Stimulated activated CD8-positive, alpha-beta memory T cell treated with anti-CD3 and anti-CD28 coated beads, Interleukin-2, amount 100 ng/mL, for 1 hour (primary cell): Measurements from ENCODE around the gene UAP1L1.
"Not testable (repeated sequence)": the region's sequence is repeated elsewhere in the genome, so short reads cannot be mapped to it uniquely, and the experiment has no call there.

Experiments used
- DNase-seq, 2 donors: peaks; one replicate each; pipeline ENCODE4 v3.0.0-alpha.2; 2020; ENCODE audit warnings: low read depth in 2 of 2

UAP1L1 gene

DNA sequence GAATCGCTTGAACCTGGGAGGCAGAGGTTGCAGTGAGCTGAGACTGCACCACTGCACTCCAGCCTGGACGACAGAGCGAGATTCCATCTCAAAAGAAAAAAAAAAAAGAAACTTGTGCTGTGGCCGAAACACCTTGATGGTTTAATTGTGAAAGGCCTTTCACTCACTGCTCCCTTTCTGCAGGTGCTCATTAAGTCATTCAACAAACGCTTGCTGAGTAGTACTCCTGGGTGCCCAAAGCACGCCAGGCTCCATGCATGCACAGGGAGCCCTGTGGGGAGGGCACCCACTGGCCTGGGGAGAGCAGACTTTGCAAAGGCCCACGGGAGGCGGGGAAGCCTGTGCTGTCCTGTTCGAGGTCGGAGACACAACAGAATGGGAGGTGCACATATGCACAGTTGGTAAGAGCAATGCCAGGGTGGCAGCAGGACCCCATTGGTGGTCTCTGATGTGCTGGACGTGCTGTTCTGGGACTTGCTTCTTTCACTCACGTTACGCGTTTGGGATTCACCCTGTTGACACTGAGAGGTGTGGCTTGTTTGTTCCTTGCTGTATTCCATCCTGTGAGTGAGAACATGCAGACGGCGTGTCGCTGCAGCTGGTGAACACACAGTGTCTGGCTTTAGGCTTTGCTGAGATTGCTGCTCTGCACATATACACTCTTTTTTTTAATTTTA lies 20.4 kb upstream of the UAP1L1 start:
- no peak for DNase-seq

DNA sequence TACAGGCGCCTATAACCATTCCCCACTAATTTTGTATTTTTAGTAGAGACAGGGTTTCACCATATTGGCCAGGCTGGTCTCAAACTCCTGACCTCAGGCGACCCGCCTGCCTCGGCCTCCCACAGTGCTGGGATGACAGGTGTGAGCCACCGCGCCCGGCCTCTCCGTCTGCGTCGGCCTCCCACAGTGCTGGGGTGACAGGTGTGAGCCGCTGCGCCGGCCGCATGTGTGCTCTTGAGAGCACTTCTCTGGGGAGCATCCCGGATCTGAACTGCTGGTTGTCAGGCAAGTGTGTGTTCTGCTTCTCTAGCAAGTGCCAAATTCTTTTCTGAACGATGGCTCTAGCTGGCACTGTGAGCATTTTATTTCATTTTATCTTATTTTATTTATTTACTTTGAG lies 19.8 kb upstream of the UAP1L1 start:
- no peak for DNase-seq

DNA sequence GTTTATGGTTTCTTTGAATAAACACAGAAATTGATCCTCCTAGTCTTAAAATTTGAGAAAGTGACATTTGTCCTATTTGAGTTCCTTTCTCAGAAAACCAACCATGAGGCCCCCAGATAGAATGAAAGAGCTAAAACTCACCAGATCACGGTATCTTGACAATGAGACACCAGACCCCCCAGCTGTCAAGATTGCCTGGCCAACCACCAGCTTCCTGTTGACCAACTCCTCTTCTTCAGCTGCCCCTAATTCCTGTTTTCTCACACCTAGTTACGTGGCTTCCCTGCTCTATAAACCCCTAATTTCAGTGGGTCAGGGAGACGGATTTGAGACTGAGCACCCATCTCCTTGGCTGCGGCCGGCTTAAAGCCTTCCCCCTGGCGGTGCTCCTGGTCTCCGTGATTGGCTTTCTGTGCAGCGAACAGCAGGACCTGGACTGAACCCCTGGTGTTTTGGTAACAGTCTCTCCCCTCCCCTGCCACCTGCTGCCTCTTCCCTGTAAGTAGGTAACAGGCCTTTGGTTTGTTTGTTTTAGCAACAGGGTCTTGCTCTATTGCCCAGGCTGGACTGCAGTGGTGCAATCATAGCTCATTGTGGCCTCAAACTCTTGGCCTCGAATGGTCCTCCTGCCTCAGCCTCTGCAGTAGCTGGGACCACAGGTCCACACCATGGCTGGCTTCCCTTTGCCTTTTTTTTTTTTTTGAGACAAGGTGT lies 18.6 kb upstream of the UAP1L1 start:
- DNase-seq = no peak

GRCh38 chr9:137062384-137062783 lies 14.9 kb upstream of the UAP1L1 start:
- no peak for DNase-seq

- not testable (repeated sequence) for DNase-seq
Measured at GRCh38 chr9:137062798-137063197, 14.5 kb upstream of the UAP1L1 start.

DNA sequence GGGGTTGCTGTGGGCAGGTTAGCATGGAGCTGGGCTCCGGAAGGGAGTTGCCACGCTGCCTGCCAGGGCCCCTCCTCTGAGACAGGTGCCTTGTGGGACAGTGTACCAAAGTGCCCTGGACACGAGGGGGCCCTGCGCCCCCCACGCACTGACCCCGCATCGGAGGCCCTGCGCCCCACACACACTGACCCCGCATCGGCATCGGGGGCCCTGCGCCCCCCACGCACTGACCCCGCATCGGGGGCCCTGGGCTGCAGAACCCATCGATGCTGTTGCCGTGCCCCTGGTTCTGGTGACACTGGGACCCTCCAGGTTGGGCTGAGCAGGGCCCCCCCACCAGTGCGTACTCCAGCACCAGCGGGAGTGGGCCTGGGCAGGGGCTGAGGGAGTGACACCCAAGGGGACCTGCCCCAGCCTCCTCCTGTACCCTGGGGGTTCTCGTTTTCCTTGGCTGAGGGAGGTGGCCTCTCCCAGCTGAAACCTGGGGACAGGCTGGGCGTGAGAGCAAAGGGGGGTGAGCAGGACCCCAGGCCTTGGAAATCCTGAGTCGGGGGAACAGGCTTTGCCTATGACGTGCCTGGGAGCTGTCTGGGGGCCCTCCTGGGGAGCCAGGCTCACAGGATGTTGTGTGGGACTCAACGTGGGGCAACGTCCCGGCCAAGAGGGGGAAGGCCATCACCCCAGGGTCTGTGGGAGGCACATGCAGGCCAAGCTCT lies 13.8 kb upstream of the UAP1L1 start:
- DNase-seq = no peak

GRCh38 chr9:137064027-137064879 lies 13.1 kb upstream of the UAP1L1 start:
- DNase-seq = peak in 1 of 2 donors; percentile 23

GRCh38 chr9:137064880-137065164 lies 12.5 kb upstream of the UAP1L1 start:
- no peak for DNase-seq

GRCh38 chr9:137065336-137065967 lies 11.9 kb upstream of the UAP1L1 start:
- DNase-seq = no peak

GRCh38 chr9:137066096-137066861 lies 11.0 kb upstream of the UAP1L1 start:
- no peak for DNase-seq

DNA sequence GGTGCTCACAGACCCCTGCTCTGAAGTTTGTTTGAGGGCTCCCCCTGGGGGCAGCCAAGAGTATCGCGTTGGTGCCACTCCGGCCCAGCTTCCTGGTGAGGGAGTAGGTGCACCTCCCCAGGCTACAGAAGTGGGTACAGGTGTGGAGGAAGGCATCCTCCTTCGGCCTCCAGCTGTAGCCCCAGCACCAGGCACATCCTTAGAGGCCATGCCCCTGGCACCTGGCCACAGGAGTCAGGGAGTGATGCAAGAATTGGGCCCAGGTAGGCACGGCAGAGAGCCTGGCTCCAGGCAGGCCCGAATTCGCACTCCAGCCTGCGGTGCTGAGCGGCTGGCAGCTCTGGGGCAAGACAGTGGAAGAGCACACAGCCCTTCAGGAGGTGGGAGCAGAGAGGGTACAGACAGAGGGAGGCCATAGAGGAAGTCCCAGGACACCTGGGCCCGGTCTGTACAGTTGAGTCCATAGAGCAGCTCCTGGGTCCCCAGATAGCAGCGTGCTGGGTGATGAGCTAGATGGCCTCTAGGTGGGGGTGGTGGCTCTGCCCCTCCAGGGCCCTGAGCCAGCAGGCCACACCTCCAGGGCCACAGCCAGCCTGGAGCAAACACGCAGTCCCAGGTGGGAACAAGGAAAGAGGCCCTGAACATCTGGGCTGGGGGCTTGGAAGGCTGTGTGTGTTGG lies 9.3 kb upstream of the UAP1L1 start:
- DNase-seq = peak; percentile 66 to 71

GRCh38 chr9:137068539-137069507 lies 8.5 kb upstream of the UAP1L1 start:
- DNase-seq = no peak

GRCh38 chr9:137069508-137070091 lies 7.7 kb upstream of the UAP1L1 start:
- no peak for DNase-seq

DNA sequence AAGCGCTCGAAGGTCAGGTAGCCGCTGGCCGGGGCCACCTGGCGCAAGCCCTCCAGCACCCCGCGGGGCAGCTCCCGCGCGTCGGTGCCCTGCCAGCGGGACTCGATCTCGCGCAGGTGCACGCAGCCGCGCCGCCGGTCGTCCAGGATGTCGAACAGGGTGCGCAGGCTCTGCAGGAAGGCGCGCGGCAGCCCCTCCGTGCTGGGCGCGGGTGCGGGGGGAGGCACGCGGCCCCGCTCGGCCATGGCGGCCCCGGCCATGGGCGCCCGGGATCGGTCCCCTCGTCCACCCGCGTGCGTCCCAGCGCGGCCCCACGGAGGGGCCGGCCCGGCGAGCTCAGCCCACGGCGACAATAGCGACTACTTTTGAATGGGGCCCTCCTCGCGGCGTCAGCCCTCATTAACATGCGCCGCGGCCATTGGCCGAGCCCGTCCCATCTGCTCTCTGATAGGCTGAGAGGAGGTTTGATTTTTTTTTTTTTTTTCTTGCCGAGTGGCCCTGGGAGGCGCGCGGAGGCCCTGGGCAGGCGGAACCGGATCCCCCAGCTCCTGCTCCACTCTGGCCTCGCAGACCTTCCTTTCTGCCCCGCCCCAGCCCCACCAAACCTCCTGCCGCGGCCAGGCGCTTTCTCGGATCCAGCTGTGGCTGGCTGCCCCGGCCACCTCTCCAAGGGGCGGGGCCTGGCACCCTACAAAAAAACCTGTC lies 7.0 kb upstream of the UAP1L1 start, which contains the start of gene SAPCD2:
TSS of gene SAPCD2 (minus strand) at position 357 of the 705 bp plus-strand sequence. CDS start at position 260, 97 bp downstream.
- peak; percentile 67 to 69 for DNase-seq

- DNase-seq = no peak
Measured at GRCh38 chr9:137070906-137071275, 6.4 kb upstream of the UAP1L1 start.

GRCh38 chr9:137071282-137071681 lies 6.0 kb upstream of the UAP1L1 start:
- no peak for DNase-seq

DNA sequence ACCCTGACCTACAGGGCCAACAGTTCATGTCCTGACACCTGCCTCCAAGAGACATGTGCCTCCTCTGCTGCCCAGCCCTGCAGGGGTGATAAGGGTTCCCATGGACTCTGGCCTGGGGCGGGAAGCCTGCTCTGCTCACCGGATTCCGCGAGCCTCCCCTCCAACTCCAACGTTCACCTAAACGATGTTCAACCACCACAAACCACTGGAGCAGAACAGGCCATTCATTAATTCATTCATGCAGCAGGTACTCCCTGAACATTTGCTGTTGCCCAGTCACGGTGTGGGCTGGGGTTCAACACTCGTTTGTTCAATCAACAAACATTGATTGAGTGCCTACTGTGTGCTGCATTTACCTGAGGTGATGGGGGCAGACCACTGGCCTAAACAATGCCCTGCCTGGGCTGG lies 3.3 kb upstream of the UAP1L1 start:
- DNase-seq = no peak
